Erythroblast (primary cell): ENCODE data around the gene CHAF1A.

Experiments
- GATA1 ChIP-seq: IDR thresholded peaks from 2 replicates; pipeline ENCODE4 v1.6.1; 2011; ENCODE audit warnings: low read depth, mild to moderate bottlenecking, control low read depth, low read length, moderate library complexity
- POLR2A ChIP-seq: IDR thresholded peaks from 2 replicates; pipeline ENCODE4 v1.6.1; 2011; ENCODE audit warnings: mild to moderate bottlenecking, low read length

DNA sequence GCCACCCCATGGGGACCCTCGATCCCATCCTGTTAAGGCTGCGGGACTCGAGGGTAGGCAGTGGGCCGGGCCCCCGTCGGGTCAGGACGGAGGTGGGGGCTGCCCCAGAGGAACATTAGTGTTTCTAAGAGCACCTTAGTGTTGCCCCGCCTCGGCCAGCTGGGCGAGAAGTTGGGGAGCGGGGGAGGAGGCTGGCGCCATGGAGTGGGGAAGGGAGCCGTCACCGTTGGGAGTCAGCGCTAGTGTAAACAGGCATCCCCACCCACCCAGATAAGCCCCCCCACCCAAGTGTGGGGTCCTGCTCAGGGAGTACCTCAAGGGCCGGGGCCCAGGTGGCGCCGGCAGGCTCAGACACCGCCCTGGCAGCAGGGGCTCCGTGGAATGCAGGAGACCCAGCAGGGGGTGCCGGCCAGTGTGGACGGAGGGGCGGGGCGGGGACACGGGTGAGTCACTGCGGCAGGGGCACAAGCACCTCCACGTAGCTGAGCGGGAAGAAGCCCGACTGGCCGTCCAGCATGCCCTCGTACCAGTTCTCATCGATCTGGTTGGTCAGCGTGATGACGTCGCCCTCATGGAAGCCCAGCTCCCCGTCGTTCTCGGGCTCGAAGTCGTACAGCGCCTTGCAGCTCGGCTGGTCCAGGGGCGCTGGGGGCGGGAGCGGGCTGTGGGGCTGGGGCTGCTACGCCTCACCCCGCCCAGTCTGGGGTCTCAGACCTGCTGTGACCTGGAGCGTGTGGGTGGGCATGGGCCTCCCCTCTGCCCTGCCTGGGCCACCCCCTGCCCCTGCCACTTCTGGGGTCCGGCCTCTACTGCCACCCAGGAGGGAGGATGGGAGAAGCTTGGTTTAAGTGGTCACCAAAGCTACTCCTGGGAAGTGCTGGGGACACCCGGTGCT is 41.0 kb upstream of the CHAF1A start:
- no peak for TF ChIP-seq POLR2A
- TF ChIP-seq GATA1 = no peak
